Activated B cell treated with CpG ODN at 0.5 μM for 24 hours (primary cell): ENCODE measurements around the gene MGMT. TPM values are rescaled to one million over a fixed set of nuclear protein-coding genes. Genes with fewer than 3 reads are reported as not detected.

ENCODE experiments used
- ATAC-seq: fragments of 200-7000 bp; cut with Tn5 transposase; one replicate; pipeline ENCODE4 v1.10.0; 2021; ENCODE audit warnings: low read depth, mild to moderate bottlenecking, moderate library complexity
- CTCF ChIA-PET: fragments of 350-600 bp; sonication (Branson Sonifier 250); formaldehyde crosslinking; loops from one replicate; lab custom pipeline; 2021; ENCODE audit warnings: antibody characterized with exemption; lab: Charles Lee
- POLR2A ChIA-PET: fragments of 350-600 bp; sonication (Branson Sonifier 250); formaldehyde crosslinking; loops from one replicate; lab custom pipeline; 2021; ENCODE audit warnings: antibody characterized with exemption; lab: Charles Lee
- DNase-seq: peaks from one replicate; pipeline ENCODE4 v3.0.0; 2022
- H3K27ac Mint-ChIP-seq: one replicate; pipeline ENCODE4 v1.8.0; 2020; ENCODE audit warnings: mixed read lengths
- H3K27me3 Mint-ChIP-seq: one replicate; pipeline ENCODE4 v1.8.0; 2021; ENCODE audit warnings: mixed read lengths
- H3K36me3 Mint-ChIP-seq: one replicate; pipeline ENCODE4 v1.8.0; 2021; ENCODE audit warnings: low read depth, mixed read lengths
- H3K4me1 Mint-ChIP-seq: one replicate; pipeline ENCODE4 v1.8.0; 2021; ENCODE audit warnings: mixed read lengths
- H3K4me3 Mint-ChIP-seq: one replicate; pipeline ENCODE4 v1.8.0; 2020; ENCODE audit warnings: mild to moderate bottlenecking, mixed read lengths
- H3K9me3 Mint-ChIP-seq: one replicate; pipeline ENCODE4 v1.8.0; 2020; ENCODE audit warnings: mixed read lengths
- intact Hi-C: fragments of 100-400 bp; cut with micrococcal nuclease; formaldehyde crosslinking; loops from one replicate; pipeline ENCODE4 v1.15.1; 2024
- total RNA-seq: library from RNA; stranded (reverse); gene quantifications from 2 replicates; pipeline ENCODE4 v1.2.3, GENCODE V29; 2022
- TF ChIP-seq, protein P1 (sequence below): fragments of 200-600 bp; IDR thresholded peaks from one replicate; pipeline ENCODE4 v1.8.0; 2022; ENCODE audit warnings: antibody characterized with exemption, mild to moderate bottlenecking

The MGMT gene
- total RNA-seq, 1 donor from 2014 or later, result 25.8 TPM

DNA sequence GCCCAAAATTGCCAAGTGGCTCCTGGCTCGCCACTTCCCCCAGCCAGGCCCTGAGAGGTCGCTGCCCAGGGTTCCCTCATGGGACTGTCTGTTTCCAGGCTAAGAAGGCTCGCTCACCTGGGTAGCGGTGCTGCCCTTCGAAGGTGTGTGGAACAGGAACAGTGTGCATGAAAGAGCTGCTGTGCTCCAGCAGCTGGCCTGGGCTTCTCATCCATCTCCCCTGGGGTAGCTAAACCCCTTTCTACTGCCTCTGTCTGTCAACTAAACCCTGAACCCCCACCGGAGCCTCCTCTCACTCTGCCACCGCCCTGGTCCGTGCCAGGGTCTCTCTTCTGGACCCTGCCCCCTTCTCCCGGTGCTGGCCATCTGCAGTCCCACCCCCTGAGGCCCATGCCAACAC lies 344.2 kb downstream of the MGMT start:
- ATAC-seq (no peak), DNase-seq (no peak)
- ChIA-PET CTCF (no interaction called here), POLR2A (no interaction called here)
- H3K27ac Mint-ChIP-seq, result no peak overlapping the region
- intact Hi-C loops, result no loop called here
- peaks cover 5% of the 10 kb centered on the region for H3K9me3 Mint-ChIP-seq
- no peaks in the 10 kb centered on the region for H3K4me1 Mint-ChIP-seq
- no peaks in the 10 kb centered on the region for H3K27me3 Mint-ChIP-seq
- no peak overlapping the region for H3K4me3 Mint-ChIP-seq
- no peaks in the 10 kb centered on the region for H3K36me3 Mint-ChIP-seq
- TF ChIP-seq, protein P1, sequence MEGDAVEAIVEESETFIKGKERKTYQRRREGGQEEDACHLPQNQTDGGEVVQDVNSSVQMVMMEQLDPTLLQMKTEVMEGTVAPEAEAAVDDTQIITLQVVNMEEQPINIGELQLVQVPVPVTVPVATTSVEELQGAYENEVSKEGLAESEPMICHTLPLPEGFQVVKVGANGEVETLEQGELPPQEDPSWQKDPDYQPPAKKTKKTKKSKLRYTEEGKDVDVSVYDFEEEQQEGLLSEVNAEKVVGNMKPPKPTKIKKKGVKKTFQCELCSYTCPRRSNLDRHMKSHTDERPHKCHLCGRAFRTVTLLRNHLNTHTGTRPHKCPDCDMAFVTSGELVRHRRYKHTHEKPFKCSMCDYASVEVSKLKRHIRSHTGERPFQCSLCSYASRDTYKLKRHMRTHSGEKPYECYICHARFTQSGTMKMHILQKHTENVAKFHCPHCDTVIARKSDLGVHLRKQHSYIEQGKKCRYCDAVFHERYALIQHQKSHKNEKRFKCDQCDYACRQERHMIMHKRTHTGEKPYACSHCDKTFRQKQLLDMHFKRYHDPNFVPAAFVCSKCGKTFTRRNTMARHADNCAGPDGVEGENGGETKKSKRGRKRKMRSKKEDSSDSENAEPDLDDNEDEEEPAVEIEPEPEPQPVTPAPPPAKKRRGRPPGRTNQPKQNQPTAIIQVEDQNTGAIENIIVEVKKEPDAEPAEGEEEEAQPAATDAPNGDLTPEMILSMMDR, result no peak

DNA sequence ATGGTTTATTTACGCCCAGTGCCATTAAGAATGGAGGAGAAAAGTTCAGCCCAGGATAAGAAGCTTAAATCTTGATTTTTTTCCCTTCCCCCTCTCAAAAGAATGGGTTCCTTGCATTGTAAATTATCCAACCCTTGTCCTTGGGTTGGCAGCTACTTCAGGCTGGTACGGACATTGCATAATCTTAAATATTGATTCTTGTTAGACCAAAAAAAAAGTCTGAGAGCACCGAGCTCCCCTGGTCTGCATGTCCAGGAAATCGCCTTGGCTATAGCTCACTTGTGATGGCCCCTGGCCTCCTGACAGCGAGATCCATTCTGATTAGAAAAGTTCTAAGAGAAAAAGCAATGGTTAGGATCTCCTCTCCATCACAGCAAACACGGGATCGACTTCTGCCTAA lies 345.4 kb downstream of the MGMT start:
- DNase-seq (no peak), ATAC-seq (no peak)
- ChIA-PET CTCF (no interaction called here), POLR2A (no interaction called here)
- H3K4me3 Mint-ChIP-seq, result no peak overlapping the region
- intact Hi-C loops, result no loop called here
- no peaks in the 10 kb centered on the region for H3K36me3 Mint-ChIP-seq
- no peaks in the 10 kb centered on the region for H3K9me3 Mint-ChIP-seq
- TF ChIP-seq, protein P1, result no peak
- H3K4me1 Mint-ChIP-seq, result no peaks in the 10 kb centered on the region
- H3K27me3 Mint-ChIP-seq, result no peaks in the 10 kb centered on the region
- no peak overlapping the region for H3K27ac Mint-ChIP-seq

DNA sequence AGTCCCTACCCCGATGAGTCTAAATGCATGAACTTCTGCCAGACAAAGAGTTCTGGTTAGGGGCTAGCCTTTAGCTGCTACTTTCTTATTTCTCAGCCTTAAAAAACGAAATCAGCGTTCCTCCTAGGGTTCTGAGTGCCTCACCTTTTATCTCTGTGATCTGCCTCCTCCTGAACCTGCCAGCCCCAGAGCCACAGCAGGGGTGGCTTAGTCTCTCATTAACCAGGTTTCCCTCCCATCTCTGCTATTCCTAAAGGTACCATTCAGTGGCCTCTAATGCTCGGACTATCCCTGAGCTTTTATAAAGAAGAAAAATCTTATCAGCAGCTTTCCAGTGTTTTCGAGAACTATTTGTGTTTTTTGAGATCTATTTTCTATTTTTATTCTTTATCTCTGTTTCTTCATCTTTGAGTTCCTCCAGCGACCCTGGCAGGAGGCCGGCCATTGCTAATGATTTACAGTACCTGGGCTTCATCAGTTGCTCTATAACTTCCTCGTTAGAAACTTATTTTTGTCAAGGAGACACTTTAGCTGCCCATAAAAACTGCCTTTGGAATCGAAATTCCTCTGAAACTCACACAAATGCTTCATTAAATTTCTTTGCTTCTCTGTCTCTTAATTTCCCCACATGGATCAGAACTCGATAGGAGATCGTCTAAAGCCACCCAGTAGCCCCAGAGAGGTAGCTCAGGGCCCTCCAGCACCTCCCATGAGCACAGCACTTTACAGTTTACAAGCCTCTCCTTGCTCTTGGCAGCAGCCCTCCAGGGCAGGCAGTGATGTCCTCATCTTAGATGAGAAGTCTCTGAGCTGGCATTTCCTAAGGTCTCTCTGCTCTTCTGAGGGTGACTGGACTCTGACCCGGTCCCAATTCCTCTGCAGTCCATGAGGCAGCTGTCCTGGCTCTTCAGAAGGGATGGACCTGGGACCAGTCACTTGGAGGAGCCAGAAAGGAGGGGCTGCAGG lies 347.9 kb downstream of the MGMT start:
- CTCF ChIA-PET, result no interaction called here
- POLR2A ChIA-PET, result no interaction called here
- Mint-ChIP-seq H3K4me1 (no peaks in the 10 kb centered on the region), H3K27ac (no peak overlapping the region), H3K4me3 (no peak overlapping the region), H3K9me3 (peaks cover 3% of the 10 kb centered on the region), H3K36me3 (no peaks in the 10 kb centered on the region), H3K27me3 (no peaks in the 10 kb centered on the region)
- ATAC-seq, result no peak
- intact Hi-C loops, result no loop called here
- TF ChIP-seq, protein P1, result no peak
- no peak for DNase-seq

DNA sequence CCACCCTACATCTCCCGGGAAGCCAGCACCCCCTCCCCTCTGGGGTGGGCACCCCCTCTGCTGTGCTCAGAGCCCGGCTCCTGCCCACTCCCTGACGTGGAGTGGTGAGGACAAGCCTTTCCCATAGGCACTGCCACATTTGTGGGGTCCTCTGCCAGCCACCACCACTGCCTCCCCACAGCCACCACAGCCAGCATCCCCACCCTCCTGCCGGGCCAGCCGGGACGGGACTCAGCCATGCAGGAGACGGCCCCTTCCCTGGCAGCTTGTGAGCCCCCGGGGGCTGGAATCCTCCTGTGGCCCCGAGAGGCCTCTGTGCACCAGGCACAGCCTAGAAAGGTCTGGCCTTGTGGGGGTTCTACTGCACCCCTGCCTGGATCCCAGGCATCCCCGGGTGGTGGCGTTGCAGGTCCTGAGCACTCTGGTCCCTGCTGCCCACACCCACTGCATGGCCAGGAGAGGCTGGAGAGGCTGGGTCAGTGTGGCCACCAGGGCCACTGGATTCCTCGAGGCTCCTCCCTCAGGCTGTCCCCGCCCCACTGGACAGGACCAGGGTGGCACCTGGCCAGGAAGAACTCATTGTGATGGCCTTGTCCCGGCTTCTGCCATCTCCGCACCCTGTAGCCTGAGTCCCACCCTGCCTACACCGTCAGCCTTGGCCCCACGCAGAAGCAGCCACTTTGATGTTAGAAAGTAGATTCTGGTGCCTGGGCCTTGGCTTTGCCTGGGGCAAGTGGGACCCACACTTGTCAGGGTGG lies 349.0 kb downstream of the MGMT start:
- TF ChIP-seq, protein P1, result no peak
- DNase-seq, result no peak
- Mint-ChIP-seq H3K36me3 (no peaks in the 10 kb centered on the region), H3K27ac (no peak overlapping the region), H3K4me3 (no peak overlapping the region), H3K27me3 (no peaks in the 10 kb centered on the region), H3K9me3 (peaks cover 3% of the 10 kb centered on the region), H3K4me1 (no peaks in the 10 kb centered on the region)
- POLR2A ChIA-PET, result no interaction called here
- CTCF ChIA-PET, result no interaction called here
- intact Hi-C loops, result no loop called here
- ATAC-seq, result no peak

DNA sequence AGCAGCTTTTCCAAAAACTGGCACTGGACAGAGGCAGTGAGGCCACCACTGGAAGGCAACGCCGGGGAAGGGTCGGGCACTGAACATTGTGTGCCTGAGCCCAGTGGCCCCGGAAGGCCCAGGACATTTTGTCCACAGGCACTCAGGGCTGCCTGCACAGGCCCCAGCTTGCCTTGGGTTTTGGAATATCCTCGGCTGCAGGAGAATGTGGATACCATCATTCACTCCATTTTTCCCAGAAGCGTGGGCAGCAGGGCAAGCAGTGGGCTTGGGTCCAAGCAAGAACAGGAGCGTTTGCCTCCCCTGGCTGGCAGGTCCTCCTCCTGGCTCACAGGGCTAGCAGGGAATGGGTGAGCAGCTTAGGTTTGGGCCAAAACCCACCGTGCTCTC lies 349.6 kb downstream of the MGMT start:
- DNase-seq, result no peak
- H3K9me3 Mint-ChIP-seq, result peaks cover 3% of the 10 kb centered on the region
- POLR2A ChIA-PET, result no interaction called here
- TF ChIP-seq, protein P1, result no peak
- intact Hi-C loops, result no loop called here
- no peak overlapping the region for H3K27ac Mint-ChIP-seq
- no peak overlapping the region for H3K4me3 Mint-ChIP-seq
- ATAC-seq, result no peak
- no peaks in the 10 kb centered on the region for H3K36me3 Mint-ChIP-seq
- H3K4me1 Mint-ChIP-seq, result no peaks in the 10 kb centered on the region
- H3K27me3 Mint-ChIP-seq, result no peaks in the 10 kb centered on the region
- CTCF ChIA-PET, result no interaction called here
